SK-N-SH (cell line): ENCODE data around the gene SMARCA4. TPM values are rescaled to one million over a fixed set of nuclear protein-coding genes. Genes with fewer than 3 reads are reported as not detected.

ENCODE experiments used
- CTCF ChIA-PET: fragments of 300-600, 350-600 bp; formaldehyde crosslinking; extraction: SDS; loops from one replicate; lab custom pipeline; 2021; lab: Yijun Ruan, JAX
- POLR2A ChIA-PET: fragments of 350-600 bp; sonication (Branson Sonifier 250); formaldehyde crosslinking; extraction: SDS; loops from one replicate; lab custom pipeline; 2020; ENCODE audit warnings: antibody characterized with exemption, inconsistent platforms; lab: Yijun Ruan, JAX
- DNase-seq: peaks from one replicate; pipeline ENCODE4 v3.0.0; 2012
- H2AFZ ChIP-seq: fragments of 200-600 bp; sonication (generic); 2 replicates; pipeline ENCODE4 v1.8.1; 2016; ENCODE audit warnings: antibody characterized with exemption, mild to moderate bottlenecking, low read depth
- H3F3A ChIP-seq: fragments of 200-600 bp; sonication (generic); replicated peaks from 2 replicates; pipeline ENCODE3; 2016; ENCODE audit warnings: antibody characterized with exemption, mild to moderate bottlenecking; ENCODE audit not compliant: insufficient read depth
- H3K27ac ChIP-seq, 2 experiments: fragments of 200-500 bp in 1 of 2; fragments of 200-600 bp in 1 of 2; sonication (Bioruptor generic) in 1 of 2; sonication (generic), shearing (Covaris generic) in 1 of 2; 2 replicates each; pipeline versions ENCODE4 v1.5.1 to v1.6.1; 2014 to 2016; ENCODE audit warnings: low read depth in 2 of 2, inconsistent platforms in 1 of 2, low read length in 1 of 2, mild to moderate bottlenecking in 1 of 2, mixed read lengths in 1 of 2
- H3K27me3 ChIP-seq: fragments of 200-600 bp; sonication (generic), shearing (Covaris generic); 2 replicates; pipeline ENCODE4 v1.6.1; 2016; ENCODE audit warnings: mixed run types; ENCODE audit not compliant: insufficient read depth
- H3K36me3 ChIP-seq, 2 experiments: fragments of 200-500 bp in 1 of 2; fragments of 200-600 bp in 1 of 2; sonication (Bioruptor generic) in 1 of 2; sonication (generic) in 1 of 2; replicated peaks in 1 of 2; 2 replicates each; pipeline versions ENCODE3 to v1.5.1; 2014 to 2016; ENCODE audit warnings: low read length in 1 of 2, mild to moderate bottlenecking in 1 of 2; ENCODE audit not compliant: insufficient read depth in 2 of 2, control insufficient read depth in 1 of 2
- H3K4me1 ChIP-seq, 2 experiments: fragments of 200-500 bp in 1 of 2; fragments of 200-600 bp in 1 of 2; sonication (Bioruptor generic) in 1 of 2; sonication (generic), shearing (Covaris generic) in 1 of 2; 2 replicates each; pipeline versions ENCODE4 v1.5.1 to v1.6.1; 2014 to 2016; ENCODE audit warnings: low read depth in 1 of 2, low read length in 1 of 2, mixed run types in 1 of 2; ENCODE audit not compliant: insufficient read depth in 2 of 2, control insufficient read depth in 1 of 2
- H3K4me2 ChIP-seq: fragments of 200-600 bp; sonication (generic), shearing (Covaris generic); 2 replicates; pipeline ENCODE4 v1.6.1; 2017; ENCODE audit warnings: mixed run types
- H3K4me3 ChIP-seq, 2 experiments: fragments of 200-500 bp in 1 of 2; fragments of 200-600 bp in 1 of 2; sonication (Bioruptor generic) in 1 of 2; sonication (generic), shearing (Covaris generic) in 1 of 2; 2 replicates each; pipeline versions ENCODE4 v1.5.1 to v1.8.1; 2014 to 2016; ENCODE audit warnings: low read depth in 2 of 2, inconsistent platforms in 1 of 2, low read length in 1 of 2, mild to moderate bottlenecking in 1 of 2, mixed read lengths in 1 of 2, moderate library complexity in 1 of 2
- H3K79me2 ChIP-seq: fragments of 200-600 bp; sonication (generic); 2 replicates; pipeline ENCODE4 v1.8.1; 2017; ENCODE audit warnings: mild to moderate bottlenecking; ENCODE audit not compliant: insufficient read depth
- H3K9ac ChIP-seq: fragments of 200-600 bp; sonication (generic); 2 replicates; pipeline ENCODE4 v1.6.1; 2017; ENCODE audit warnings: mixed run types
- H3K9me2 ChIP-seq: fragments of 200-600 bp; sonication (generic); 2 replicates; pipeline ENCODE4 v1.6.1; 2017; ENCODE audit warnings: mixed run types
- H3K9me3 ChIP-seq: fragments of 200-600 bp; sonication (generic); 2 replicates; pipeline ENCODE4 v1.6.1; 2017; ENCODE audit warnings: mixed run types, mild to moderate bottlenecking, moderate library complexity
- H4K20me1 ChIP-seq: fragments of 200-600 bp; sonication (generic); 2 replicates; pipeline ENCODE4 v1.6.1; 2017; ENCODE audit warnings: mild to moderate bottlenecking, mixed run types; ENCODE audit not compliant: insufficient read depth
- ELF1 ChIP-seq: IDR thresholded peaks from 2 replicates; pipeline ENCODE4 v1.4.0; 2012
- FOXJ3 ChIP-seq: sonication (generic); formaldehyde crosslinking; IDR thresholded peaks from 2 replicates; pipeline ENCODE4 v1.5.1; 2020; ENCODE audit warnings: mild to moderate bottlenecking, missing genetic modification reagents
- GABPA ChIP-seq: IDR thresholded peaks from 2 replicates; pipeline ENCODE4 v1.4.0; 2012; ENCODE audit warnings: low read depth, mild to moderate bottlenecking
- IRF3 ChIP-seq: fragments of 150-350 bp; IDR thresholded peaks from 2 replicates; pipeline ENCODE4 v1.6.1; 2016; ENCODE audit warnings: mild to moderate bottlenecking, low read depth, low read length
- MAX ChIP-seq: IDR thresholded peaks from 2 replicates; pipeline ENCODE4 v1.4.0; 2012; ENCODE audit warnings: low read depth
- MXI1 ChIP-seq: IDR thresholded peaks from 2 replicates; pipeline ENCODE4 v1.6.1; 2012; ENCODE audit warnings: mild to moderate bottlenecking, low read depth, low read length, improper control_type of control experiment
- NFIC ChIP-seq: IDR thresholded peaks from 2 replicates; pipeline ENCODE4 v1.4.0; 2012; ENCODE audit warnings: borderline replicate concordance
- NRF1 ChIP-seq: IDR thresholded peaks from 2 replicates; pipeline ENCODE4 v1.6.1; 2012; ENCODE audit warnings: low read depth, mild to moderate bottlenecking, low read length
- POLR2AphosphoS5 ChIP-seq: IDR thresholded peaks from 2 replicates; pipeline ENCODE4 v1.6.1; 2012; ENCODE audit warnings: low read depth, low read length
- REST ChIP-seq: IDR thresholded peaks from 2 replicates; pipeline ENCODE4 v1.6.1; 2012; ENCODE audit warnings: mild to moderate bottlenecking, low read depth, low read length, moderate library complexity
- SIN3A ChIP-seq: IDR thresholded peaks from 2 replicates; pipeline ENCODE4 v1.6.1; 2012; ENCODE audit warnings: low read depth, mild to moderate bottlenecking, low read length, moderate library complexity, borderline replicate concordance
- TCF12 ChIP-seq: IDR thresholded peaks from 2 replicates; pipeline ENCODE4 v1.4.0; 2012
- USF2 ChIP-seq: fragments of 150-350 bp; IDR thresholded peaks from 2 replicates; pipeline ENCODE4 v1.6.1; 2017; ENCODE audit warnings: antibody characterized with exemption, low read length, low read depth, borderline replicate concordance
- YY1 ChIP-seq: IDR thresholded peaks from 2 replicates; pipeline ENCODE4 v1.4.0; 2012; ENCODE audit warnings: low read depth, mild to moderate bottlenecking
- ZBTB33 ChIP-seq: IDR thresholded peaks from 2 replicates; pipeline ENCODE4 v1.4.0; 2012; ENCODE audit warnings: low read depth, borderline replicate concordance
- WGBS: methylation state at CpG from one replicate; pipeline ENCODE4 v1.1.6; 2017; ENCODE audit warnings: low lambda C conversion rate; 5-methylcytosine and 5-hydroxymethylcytosine counted together
- polyA plus RNA-seq, 3 experiments: library from polyadenylated mRNA; depleted of rRNA; stranded (reverse); fragments of >200 nt; gene quantifications; 2 replicates each; pipeline ENCODE4 v1.2.3, GENCODE V29; 2012

SMARCA4 gene
- polyA plus RNA-seq, 1 of the 3 experiments (the other 2 are of a cell fraction): 90.7 TPM

- Histone ChIP-seq H3K9me2 (no peaks in the 10 kb centered on the region), H2AFZ (no peak overlapping the region), H3K4me3 (no peak overlapping the region), H3F3A (no peaks in the 10 kb centered on the region), H3K9ac (no peak overlapping the region), H4K20me1 (no peaks in the 10 kb centered on the region), H3K27me3 (no peaks in the 10 kb centered on the region), H3K36me3 (peaks cover 32 to 77% of the 10 kb centered on the region in 2 experiments), H3K9me3 (no peaks in the 10 kb centered on the region), H3K4me1 (no peaks in the 10 kb centered on the region), H3K4me2 (no peak overlapping the region), H3K79me2 (no peaks in the 10 kb centered on the region), H3K27ac (no peak overlapping the region)
- TF ChIP-seq REST (peak; percentile 73), YY1 (no peak)
- 96% methylated on average over 8 of the region's 12 CpGs for WGBS
- ChIA-PET POLR2A (no interaction called here), CTCF (interaction anchor here (1.1 kb wide), 1 partner anchor 72 kb away, joined by 3 read pairs; no protein-coding TSS in a partner anchor)
- peak; percentile 36 for DNase-seq
Observed at GRCh38 chr19:11014403-11014911, 53.6 kb downstream of the SMARCA4 start.

- no peaks in the 10 kb centered on the region for H3K27me3 ChIP-seq
- no peak for DNase-seq
- no peak for TF ChIP-seq TCF12
- TF ChIP-seq MXI1: no peak
- TF ChIP-seq REST: no peak
- no peak for TF ChIP-seq NRF1
- TF ChIP-seq IRF3: no peak
- TF ChIP-seq USF2: no peak
- no peak for TF ChIP-seq ELF1
- no peak for TF ChIP-seq ZBTB33
- no peak for TF ChIP-seq GABPA
- no peak for TF ChIP-seq POLR2AphosphoS5
- no peak for TF ChIP-seq NFIC
- no peak for TF ChIP-seq MAX
- TF ChIP-seq FOXJ3 (CRISPR knock-in tag): no peak
- no peak for TF ChIP-seq SIN3A
- no peak overlapping the region for H3K4me3 ChIP-seq
- WGBS: 94% methylated on average over 5 of the region's 5 CpGs
- no peaks in the 10 kb centered on the region for H4K20me1 ChIP-seq
- no peaks in the 10 kb centered on the region for H3K9me3 ChIP-seq
- H3K79me2 ChIP-seq: no peaks in the 10 kb centered on the region
- H3F3A ChIP-seq: no peaks in the 10 kb centered on the region
- no peak overlapping the region for H2AFZ ChIP-seq
- ChIA-PET POLR2A (no interaction called here), CTCF (interaction anchor here (1.3 to 3.6 kb wide), 3 partner anchors 19 to 80 kb away, joined by 3 to 17 read pairs (median 5); no protein-coding TSS in a partner anchor)
- H3K9me2 ChIP-seq: no peaks in the 10 kb centered on the region
- H3K9ac ChIP-seq: no peak overlapping the region
- H3K27ac ChIP-seq: no peak overlapping the region
- H3K4me2 ChIP-seq: no peak overlapping the region
- H3K36me3 ChIP-seq: peaks cover 29 to 87% of the 10 kb centered on the region in 2 experiments
- no peaks in the 10 kb centered on the region for H3K4me1 ChIP-seq
Observed at GRCh38 chr19:11016631-11017030, 55.8 kb downstream of the SMARCA4 start.
